HG03108 (cell line): Measurements from ENCODE around the gene SUPT6H.
"Not testable (repeated sequence)": the region's sequence is repeated elsewhere in the genome, so short reads cannot be mapped to it uniquely, and the experiment has no call there.

ENCODE experiments used
- ATAC-seq: cut with Tn5 transposase; IDR thresholded peaks from one replicate; pipeline ENCODE4 v1.9.1; 2021; ENCODE audit warnings: moderate library complexity; ENCODE audit not compliant: unreplicated experiment

SUPT6H gene

DNA sequence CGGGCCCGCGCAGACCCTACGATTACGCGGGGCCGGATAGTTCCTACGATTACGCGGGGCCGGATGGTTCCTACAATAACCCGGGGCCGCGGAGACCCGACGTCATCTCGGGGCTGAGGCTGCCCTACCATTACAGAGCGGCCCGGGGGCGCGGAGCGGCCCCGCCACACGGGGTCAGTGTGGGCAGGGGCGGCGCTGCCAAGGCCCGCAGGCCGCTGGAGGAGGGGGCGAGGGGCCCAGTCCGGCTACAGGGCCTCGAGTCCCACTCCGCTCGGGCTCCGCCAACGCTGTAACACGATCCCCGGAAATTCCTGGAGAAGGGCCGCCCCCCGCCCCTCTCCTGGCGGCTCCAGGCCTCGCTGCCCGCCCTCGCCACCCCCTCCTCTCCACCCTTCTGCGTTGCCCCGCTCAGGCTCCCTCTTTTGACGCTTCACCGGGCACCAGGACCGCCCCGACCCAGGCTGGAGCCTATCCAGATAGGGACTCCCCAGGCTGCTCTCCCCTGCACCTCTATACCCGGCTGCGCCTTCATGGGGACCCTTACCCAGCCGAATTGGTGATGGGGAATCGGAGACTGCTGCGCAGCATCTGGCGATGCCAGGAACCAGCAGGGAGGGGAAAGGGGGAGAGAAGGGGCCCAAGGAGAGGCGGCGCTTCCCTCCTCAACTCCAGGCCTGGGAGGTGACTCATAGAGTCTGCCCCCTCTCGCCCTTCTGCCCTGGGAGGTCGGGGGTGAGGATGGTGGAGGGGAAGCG lies 55.8 kb downstream of the SUPT6H start, which contains the start of gene RAB34:
Gene RAB34, minus strand, starts transcription at position 291 of the 755 bp plus-strand sequence. CDS start 602 bp downstream, outside the sequence.
- ATAC-seq: no peak

DNA sequence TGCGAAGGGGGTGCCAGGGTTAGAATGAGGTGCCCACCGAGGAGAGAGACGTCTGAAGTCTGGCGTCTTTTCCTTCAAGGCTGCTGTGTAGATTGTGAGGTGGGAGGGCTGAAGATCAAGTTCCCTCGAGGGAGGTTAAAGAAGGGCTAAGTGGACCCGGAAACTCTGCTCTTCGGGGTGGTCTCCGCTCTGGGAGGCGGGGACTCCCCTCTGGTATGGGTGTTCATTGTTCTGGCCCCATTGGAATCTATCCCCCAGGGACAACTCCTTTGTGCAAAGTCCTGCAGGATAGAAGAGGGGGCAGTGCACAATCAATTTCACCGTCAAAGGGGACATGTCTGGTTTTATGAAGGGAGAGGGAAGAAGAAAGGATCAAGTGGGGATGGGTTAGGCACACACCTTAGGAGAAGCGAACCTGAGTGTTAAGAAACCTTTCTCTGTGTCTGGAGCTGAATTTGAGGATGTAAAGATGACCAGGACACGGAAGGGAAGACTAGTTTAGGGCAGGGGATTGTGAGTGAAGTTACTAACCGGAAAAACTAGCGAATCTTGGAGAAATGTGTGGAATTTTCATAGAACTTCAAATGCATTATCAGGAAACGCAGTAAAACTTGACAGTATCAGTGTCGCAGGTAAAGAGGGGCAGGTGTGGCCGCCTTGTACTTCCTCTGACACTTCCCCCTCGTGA lies 56.5 kb downstream of the SUPT6H start:
- ATAC-seq: no peak

DNA sequence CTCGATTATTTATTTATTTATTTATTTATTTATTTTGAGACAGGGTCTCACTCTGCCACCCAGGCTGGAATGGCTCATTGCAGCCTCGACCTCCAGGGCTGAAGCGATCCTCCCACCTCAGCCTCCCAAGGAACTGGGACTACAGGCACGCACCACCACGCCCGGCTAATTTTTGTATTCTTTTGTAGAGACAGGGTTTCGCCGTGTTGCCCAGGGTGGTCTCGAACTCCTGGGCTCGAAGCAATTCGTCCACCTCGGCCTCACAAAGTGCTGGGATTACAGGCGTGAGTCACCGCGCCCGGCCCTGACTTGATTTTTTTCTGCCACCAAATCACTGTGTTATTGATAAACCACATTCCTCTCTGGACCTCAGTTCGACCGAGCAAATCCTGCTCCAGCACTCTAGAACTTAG lies 57.0 kb downstream of the SUPT6H start:
- ATAC-seq: no peak

DNA sequence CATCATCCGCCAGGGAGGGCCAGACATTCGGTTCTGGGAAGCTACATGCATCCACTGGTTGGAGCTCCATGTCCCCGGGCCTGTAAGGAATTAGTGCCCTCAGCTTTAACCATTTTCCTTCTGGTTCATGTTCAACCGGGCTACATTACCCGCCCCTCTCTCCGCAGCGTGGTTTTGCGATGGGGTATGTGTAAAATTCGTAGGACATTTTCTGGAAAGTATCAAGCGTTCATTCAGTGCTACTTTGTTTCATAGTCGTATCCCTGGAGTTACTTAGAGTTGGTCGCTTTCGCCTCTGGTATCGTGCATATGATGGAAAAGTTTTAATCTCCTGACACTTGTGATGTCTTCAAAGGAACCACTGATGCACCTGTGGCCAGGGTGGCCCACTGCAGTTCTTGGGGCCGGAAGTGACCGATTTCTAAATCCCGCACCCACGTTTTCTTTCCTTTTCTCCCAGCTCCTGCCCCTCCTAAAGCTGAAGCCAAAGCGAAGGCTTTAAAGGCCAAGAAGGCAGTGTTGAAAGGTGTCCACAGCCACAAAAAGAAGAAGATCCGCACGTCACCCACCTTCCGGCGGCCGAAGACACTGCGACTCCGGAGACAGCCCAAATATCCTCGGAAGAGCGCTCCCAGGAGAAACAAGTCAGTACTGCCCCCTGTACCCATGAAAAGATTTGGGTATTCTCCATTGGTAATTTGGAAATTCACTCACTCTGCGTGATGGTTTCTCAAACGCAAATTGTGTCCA lies 58.4 kb downstream of the SUPT6H start:
- no peak for ATAC-seq

DNA sequence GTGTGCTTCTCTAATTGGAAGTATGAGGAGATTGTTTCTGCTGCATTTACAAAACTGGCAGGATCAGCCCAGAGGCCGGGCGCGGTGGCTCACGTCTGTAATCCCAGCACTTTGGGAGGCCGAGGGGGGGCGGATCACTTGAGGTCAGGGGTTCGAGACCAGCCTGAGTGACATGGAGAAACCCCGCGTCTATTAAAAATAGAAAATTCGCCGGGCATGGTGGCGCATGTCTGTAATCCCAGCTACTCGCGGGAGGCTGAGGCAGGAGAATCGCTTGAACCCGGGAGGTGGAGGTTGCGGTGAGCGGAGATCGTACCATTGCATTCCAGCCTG lies 59.0 kb downstream of the SUPT6H start:
- not testable (repeated sequence) for ATAC-seq

DNA sequence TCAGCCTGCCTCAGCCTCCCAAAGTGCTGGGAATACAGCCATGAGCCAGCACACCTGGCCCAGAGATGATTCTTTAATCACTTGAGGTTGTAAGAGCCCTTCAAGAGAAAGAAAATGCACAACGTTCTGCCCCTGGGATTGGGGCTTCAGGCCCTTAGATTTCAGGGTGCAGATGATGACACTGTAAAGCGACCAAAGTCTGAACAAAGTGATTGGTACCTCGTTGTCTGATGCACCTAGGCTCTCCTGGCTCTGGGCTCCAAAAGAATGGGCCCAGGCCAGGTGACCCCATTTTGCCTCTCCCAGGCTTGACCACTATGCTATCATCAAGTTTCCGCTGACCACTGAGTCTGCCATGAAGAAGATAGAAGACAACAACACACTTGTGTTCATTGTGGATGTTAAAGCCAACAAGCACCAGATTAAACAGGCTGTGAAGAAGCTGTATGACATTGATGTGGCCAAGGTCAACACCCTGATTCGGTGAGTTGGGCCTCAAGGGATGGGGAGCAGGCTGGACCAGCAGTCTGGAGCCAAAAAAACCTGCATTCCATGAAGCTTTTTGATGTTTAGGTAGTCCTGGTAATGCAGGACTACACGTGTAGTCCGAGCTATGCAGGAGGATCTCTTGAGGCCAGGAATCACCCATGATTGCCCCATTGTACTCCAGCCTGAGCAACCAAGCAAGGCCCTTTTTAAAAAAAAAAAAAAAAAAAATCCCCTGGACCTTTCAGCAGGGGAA lies 60.6 kb downstream of the SUPT6H start:
- ATAC-seq: no peak

DNA sequence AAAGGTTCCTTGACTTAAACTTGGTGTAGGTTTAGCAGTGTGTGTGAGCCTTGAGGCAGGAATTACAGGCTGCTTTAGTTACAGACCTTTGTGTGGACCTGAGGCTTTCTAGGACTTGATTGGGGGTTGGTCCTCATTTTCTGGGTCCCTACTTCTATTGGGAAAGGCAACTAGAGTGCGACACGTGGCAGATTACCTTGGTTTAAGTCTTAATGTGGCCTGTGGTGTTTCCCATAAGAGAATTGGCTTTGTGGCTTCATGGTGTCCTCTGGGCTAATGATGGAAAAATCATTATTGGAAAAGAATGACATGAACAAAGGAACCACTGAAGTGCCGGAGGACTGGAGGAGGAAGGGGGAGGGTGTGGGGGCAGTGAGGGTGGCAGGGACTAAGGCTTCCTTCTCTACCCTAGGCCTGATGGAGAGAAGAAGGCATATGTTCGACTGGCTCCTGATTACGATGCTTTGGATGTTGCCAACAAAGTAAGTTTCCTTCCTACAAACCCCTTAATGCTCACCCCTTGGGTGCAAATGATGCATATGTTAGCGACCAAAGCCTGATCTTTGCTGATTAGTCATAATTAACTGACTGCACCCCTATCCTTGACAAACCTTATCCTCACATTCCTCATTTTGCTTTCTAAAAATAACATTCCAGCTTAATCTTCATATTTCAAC lies 61.3 kb downstream of the SUPT6H start:
- ATAC-seq: no peak

DNA sequence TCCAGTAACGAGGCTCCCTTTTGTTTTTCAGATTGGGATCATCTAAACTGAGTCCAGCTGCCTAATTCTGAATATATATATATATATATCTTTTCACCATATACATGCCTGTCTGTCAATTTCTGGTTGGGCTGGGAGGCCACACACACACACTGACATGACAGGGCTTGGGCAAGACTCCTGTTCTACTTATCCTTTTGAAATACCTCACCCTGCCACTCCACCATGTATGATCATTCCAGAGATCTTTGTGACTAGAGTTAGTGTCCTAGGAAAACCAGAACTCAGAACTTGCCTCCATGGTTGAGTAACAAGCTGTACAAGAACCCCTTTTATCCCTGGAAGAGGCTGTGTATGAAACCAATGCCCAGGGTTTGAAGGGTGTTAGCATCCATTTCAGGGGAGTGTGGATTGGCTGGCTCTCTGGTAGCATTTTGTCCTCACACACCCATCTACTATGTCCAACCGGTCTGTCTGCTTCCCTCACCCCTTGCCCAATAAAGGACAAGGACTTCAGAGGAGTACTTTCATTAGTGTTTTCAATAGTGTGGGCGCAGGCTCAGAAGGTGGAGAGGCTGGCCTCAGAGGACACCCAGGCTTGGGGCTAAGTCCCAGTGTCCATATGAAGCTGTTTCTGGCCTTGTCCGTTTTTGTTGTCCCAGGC lies 62.0 kb downstream of the SUPT6H start:
- ATAC-seq: not testable (repeated sequence)

DNA sequence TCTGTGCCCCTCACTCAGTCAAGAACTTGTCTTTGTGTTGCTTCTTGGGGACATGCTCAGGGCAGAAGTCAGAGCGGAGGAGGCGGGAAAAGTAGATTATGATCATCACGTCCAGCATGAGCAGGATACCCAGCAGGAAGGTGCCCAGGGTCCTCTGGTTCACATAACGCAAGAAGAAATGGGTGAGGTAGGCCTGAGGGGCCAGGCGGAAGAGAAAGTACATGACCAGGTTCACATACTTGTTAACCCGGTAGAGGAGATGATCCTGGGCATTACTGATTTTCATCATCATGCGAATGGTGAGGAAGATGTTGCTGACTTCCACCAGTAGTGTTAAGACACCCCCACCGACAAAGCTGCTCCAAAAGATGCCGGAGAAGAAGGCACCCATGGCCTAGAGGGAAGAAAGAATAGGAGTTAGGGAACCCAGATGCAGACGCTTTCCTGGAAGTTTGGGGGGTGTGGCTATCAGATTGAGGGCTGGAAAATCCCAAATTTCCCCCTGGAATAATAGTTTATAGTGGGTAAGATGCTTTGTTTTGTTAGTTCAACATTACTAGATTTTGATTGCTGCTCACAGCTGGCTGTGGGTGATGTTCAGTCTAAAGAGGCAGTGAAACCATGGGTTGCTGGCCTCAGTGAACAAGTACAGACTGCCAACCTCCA lies 62.6 kb downstream of the SUPT6H start:
- no peak for ATAC-seq

DNA sequence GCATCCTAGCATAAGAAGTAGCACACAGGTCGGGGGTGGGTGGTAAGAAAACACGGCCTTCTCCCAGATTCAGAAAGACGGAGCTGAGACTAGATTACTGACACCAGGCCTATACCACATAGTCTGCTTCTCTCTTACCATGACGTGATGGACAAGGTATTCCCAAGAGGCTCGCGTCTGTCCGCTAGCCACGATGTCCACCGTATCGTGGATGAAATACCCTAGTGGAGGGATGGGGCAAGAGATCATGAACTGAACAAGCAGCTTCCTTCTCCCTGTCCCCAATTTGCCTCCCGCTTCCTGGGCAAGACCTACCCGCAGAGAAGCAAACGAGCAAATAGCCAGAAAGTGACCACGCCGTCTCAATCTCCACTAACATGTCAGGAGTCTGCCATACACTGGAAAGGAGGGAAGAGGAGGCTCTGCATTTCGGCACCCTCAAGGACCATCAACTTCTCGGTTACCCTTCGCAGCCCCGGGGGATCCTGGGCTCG lies 63.2 kb downstream of the SUPT6H start:
- ATAC-seq: no peak

DNA sequence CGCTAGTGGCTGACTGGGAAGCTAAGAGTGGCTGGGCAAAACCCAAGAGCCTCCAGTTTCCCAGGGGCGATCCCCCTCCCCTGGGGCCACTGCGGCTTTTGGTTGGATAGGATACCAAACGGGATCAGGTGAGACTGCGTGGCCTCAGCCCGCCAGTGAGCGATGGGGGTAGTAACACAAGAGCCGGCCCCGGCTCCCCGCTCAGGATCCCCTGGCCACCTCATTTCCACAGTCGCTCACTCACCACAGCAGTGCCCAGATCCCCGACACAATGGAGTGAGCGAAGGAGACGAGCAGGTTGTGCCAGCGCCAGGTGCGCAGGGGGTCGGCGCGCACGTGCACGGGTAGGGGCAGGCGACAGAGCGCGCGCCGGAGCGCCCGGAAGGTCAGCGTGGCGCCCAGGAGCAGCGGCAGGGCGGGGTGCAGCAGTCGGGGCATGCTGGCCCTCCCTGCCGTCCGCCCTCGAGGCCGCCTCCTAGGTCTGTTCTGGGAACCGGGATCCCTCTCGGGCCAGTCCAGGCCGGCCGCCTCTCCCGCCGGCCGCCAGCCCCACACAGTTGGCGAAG lies 63.7 kb downstream of the SUPT6H start:
- no peak for ATAC-seq

DNA sequence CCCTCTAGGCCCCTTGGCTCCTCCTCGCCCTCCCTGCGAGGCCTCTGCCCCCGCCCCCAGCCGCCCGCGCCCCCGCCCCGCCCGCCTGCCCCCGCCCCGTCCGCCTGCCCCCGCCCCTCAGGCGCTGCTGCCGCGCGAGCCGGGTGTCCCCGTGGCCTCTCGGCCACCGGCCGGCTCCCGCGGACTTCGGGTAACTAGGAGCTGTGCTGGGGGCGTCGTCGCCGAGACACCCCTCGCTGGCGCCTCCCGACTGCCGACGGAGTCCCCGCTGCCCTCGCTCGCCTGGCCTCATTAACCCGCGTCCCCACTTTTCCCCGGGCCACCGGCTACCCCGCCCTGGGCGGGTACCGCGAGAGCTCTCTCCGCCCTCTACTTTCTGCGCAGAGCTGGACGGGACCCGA lies 64.2 kb downstream of the SUPT6H start, which contains the start of gene TLCD1:
Gene TLCD1, minus strand, starts transcription at position 8 of the 401 bp plus-strand sequence. CDS start 136 bp downstream, outside the sequence.
- ATAC-seq: no peak

DNA sequence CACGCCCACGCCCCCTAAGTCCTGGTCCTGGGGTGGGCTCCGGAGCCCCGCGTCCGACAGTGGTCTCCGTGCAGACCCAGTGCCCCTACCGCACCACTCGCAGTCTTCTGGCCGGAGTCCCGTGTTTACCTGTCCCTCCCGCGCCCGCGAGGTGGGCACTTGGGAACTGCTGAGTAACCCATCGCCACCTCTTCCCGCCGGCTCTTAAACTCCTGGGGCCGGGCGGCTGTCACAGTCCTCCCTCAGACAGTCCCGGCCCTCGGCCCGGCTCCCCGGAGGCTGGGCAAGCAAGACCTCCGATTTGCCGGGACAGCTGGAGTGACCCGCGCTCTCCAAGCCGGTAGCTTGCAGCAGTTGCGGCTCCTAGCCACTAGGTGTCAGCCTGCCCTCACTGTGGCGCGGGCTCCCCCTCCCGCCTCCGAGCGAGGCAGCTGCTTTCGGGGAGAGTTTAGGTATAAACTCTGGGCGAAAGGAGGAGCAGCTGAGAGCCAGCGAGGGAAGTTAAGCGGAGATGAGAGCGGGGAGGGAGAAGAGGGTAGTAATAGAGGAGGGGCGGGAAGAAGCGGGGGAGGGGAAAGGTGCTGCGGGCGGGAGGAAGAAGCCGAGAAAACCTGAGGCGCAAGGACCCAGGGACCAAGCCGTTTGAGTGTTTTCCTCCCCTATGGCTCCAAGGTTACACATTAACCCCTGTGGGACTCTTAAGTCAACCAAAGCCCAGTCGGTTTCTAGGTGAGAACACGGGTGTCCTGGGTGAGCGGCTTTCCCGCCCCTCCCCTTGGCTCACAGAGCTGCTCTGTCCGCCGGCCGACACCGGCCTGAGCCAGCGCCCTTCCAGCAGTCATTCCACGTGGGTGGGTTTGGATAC lies 64.9 kb downstream of the SUPT6H start:
- ATAC-seq: peak; percentile 33

DNA sequence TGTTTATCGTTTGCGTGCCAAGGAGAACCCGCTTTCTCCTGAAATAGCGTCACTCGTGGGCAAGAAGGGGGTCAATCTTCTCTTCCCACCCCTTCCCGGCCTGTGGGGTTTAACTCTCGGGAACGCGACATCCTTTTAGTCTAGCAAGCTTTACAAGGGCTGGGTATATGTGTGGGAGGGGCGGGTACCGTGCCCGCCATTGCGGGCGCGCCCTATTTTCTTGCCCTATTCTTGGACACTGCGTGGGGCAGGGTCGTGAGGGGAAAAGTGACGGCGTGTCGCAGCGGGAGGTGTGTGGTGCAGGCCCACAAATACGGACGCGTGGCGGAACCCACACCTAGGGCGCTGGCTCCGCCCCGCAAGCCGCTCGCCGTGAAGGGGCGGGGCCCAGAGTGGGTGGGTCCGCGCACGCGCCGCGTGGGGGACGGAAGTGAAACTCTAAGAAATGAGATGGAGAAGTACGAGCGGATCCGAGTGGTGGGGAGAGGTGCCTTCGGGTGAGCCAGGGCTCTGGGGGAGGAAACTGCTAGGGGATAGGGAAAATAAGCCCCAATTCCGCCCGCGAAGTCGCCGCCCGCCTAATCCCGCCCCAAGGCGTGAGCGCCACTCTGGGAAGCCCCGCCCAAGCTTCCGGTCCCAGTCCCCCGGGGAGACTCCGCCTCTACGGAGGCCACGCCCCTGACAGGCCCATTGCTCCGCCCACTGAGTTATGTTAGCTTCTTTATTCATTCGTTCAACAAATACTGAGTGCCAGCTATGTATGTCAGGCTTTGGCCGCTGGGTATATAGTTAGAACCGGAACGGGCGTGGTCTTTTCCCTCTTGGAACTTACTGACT lies 66.6 kb downstream of the SUPT6H start, which contains the start of gene NEK8:
Gene NEK8, plus strand, starts transcription at position 425 of the 837 bp plus-strand sequence. Its CDS starts 26 bp downstream, at position 451.
- ATAC-seq: peak; percentile 32

DNA sequence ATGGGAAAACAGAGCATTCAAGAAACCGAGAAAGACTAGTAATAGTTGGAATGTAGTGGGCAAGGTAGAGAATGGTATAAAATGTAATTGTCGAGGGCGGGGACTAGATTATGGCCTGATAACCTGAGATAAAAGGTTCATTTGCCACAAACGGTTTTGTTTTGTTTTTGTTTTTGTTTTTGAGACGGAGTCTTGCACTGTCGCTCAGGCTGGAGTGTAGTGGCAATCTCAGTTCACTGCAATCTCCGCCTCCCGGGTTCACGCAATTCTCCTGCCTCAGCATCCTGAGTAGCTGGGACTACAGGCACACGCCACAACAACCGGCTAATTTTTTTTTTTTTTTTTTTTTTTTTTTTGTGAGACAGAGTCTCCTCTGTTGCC lies 67.9 kb downstream of the SUPT6H start:
- no peak for ATAC-seq

DNA sequence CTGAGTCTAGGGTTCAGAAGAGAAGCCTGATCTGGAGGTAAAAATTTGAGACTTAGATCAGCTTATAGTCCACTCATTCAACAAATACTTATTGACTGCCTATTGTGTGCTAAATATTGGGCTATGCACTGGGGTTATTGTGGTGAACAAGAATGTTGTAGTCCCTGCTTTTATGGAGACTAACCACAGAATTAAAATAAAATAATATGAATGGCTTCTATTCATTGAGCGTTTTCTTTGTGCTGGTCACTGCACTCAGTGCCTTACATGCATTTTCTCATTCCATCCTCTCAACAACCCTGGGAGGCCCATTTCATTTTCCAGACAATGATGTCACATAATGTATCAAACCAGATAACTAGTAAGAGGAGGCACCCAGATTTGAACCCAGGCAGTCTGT lies 71.3 kb downstream of the SUPT6H start:
- no peak for ATAC-seq

DNA sequence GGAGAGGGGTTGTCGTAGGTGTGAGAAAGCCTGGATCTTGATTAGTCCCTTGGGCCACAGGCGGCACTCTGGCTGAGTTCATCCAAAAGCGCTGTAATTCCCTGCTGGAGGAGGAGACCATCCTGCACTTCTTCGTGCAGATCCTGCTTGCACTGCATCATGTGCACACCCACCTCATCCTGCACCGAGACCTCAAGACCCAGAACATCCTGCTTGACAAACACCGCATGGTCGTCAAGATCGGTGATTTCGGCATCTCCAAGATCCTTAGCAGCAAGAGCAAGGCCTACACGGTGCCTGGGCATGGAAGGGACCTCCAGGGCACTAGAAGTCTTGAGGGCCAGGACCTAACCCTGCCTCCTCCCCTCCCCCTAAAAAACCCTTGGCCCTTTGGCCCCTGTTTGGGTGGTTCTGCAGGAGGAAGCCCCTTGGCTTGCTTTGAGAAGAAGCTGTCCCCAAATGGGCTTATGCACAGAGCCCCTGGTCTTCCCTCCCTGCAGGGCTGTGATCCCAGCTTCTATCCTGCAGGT lies 72.8 kb downstream of the SUPT6H start:
- no peak for ATAC-seq
